ENCODE data around the gene OR52H1. TPM values are rescaled to one million over a fixed set of nuclear protein-coding genes. Genes with fewer than 3 reads are reported as not detected.

Gene OR52H1
- total and polyA plus RNA-seq, 2 donors (not counting 3 experiments of a cell fraction or from before 2014, with no cell fraction given): 0.33 TPM; not detected in 1

DNA sequence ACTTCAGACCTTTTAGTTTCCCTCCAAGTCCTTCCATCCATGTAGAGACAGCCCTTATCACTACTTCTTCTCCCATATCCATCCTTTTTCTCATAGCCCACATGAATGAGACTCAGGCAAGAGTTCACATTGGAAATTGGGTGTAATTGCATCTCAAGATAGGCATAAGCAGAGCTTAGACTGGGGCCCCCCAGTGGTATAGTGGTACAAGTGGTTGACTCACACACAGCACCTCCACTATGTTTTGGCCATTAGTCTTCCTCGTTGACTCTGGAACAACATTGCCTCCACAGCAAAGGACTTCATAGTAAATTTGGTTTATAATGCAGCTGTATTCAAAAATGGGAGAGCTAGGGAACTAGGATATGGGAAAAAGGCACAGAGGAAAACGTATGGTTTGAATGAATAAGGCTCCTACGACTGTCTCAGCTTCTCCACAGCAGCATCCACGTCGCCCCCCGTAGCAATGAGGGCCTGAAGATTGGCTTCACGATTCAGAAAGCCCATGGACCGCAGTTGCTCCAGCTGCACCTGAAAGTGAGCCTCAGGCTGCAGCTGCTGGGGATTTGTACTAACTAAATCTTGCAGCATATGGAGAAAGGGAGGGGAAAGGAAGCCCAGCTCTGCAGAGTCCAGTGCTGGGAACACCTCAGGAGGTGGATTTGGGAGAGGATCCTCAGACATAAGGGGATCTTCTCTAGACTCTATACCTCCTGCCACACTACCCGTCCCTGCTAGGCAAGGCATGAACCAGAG is 41.0 kb downstream of the OR52H1 start:
- Histone ChIP-seq H3K9me3 (replicated peaks; ENCODE audit: control insufficient read depth, insufficient read depth, low read length) (no peaks in the 10 kb centered on the region), H3K4me2 (ENCODE audit: insufficient read depth, low read length) (no peak overlapping the region), H3K36me3 (ENCODE audit: control insufficient read depth in 2 of 2, extremely low read depth in 1 of 2, insufficient read depth in 2 of 2, low read length in 2 of 2) (no peaks in the 10 kb centered on the region), H3K4me1 (ENCODE audit: control insufficient read depth, extremely low read depth, insufficient read depth, low read length) (no peaks in the 10 kb centered on the region), H3K9ac (replicated peaks; ENCODE audit: extremely low read depth, insufficient read depth, low read length) (no peak overlapping the region), H2AFZ (ENCODE audit: low read depth, low read length) (no peak overlapping the region), H3K27me3 (ENCODE audit: control insufficient read depth in 2 of 2, insufficient read depth in 2 of 2, low read length in 2 of 2) (peaks cover 0 to 2% of the 10 kb centered on the region in 2 experiments), H3K27ac (ENCODE audit: insufficient read depth, low read depth, low read length) (no peak overlapping the region), H3K79me2 (ENCODE audit: control insufficient read depth, insufficient read depth, low read length) (no peaks in the 10 kb centered on the region), H3K9me1 (replicated peaks; ENCODE audit: control insufficient read depth, extremely low read depth, insufficient read depth, low read length) (no peaks in the 10 kb centered on the region), H4K20me1 (replicated peaks; ENCODE audit: control insufficient read depth, extremely low read depth, insufficient read depth, low read length) (no peaks in the 10 kb centered on the region), H3K4me3 (replicated peaks in 1 of 3; ENCODE audit: insufficient read depth in 1 of 3, low read depth in 1 of 3, low read length in 3 of 3) (no peak overlapping the region)
- no peak for DNase-seq (ENCODE audit: low read depth, low spot score)
- dilution Hi-C loops (cut with MboI; ENCODE audit: extremely low pct_ligation_motif_present, low sequenced_read_pairs) (no loop called here), intact Hi-C loops (cut with micrococcal nuclease) (no loop called here)
- no peak for FAIRE-seq
- TF ChIP-seq POLR2A (IDR thresholded peaks at IDR 0.05; ENCODE audit: low read depth, low read length) (no peak), JUN (IDR thresholded peaks at IDR 0.05; ENCODE audit: borderline replicate concordance, insufficient read depth, insufficient read length, low read depth) (no peak), MYC (IDR thresholded peaks at IDR 0.05; ENCODE audit: low read depth, low read length) (no peak), CTCF (IDR thresholded peaks at IDR 0.05; ENCODE audit: extremely low read depth in 1 of 2, insufficient read depth in 1 of 2, low read depth in 1 of 2, low read length in 2 of 2) (no peak), POLR2AphosphoS5 (IDR thresholded peaks at IDR 0.05; ENCODE audit: insufficient read depth, low read depth, low read length) (no peak), FOS (IDR thresholded peaks at IDR 0.05; ENCODE audit: borderline replicate concordance, insufficient read depth, low read length) (no peak), GATA2 (IDR thresholded peaks at IDR 0.05; ENCODE audit: insufficient read depth, insufficient read length, low read depth, low read length) (no peak), EZH2 (IDR thresholded peaks at IDR 0.05; ENCODE audit: borderline replicate concordance, low read depth, low read length, severe bottlenecking) (no peak)
- TF ChIP-seq, protein P1, sequence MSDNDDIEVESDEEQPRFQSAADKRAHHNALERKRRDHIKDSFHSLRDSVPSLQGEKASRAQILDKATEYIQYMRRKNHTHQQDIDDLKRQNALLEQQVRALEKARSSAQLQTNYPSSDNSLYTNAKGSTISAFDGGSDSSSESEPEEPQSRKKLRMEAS (IDR thresholded peaks at IDR 0.05; ENCODE audit: insufficient read depth, insufficient read length): no peak
- CTCF ChIA-PET: interaction anchor here (1.1 to 1.2 kb wide), 2 partner anchors 10 to 16 kb away, joined by 3 read pairs; partner anchors contain the start of gene UBQLNL
- POLR2A ChIA-PET: no interaction called here
- no TSS peak for BruUV-seq (replicated peaks)
